Natural killer cell (primary cell): ENCODE results near the gene P2RY2. TPM values are rescaled to one million over a fixed set of nuclear protein-coding genes. Genes with fewer than 3 reads are reported as not detected.

Experiments
- ATAC-seq, 3 donors: fragments of 150-1000 bp in 2 of 3; fragments of 200-7000 bp in 1 of 3; cut with Tn5 transposase; 1 replicate in 1 of 3; 2 replicates in 2 of 3; pipeline ENCODE4 v1.10.0; 2021; ENCODE audit warnings: mild to moderate bottlenecking in 2 of 3, moderate library complexity in 2 of 3
- DNase-seq, 2 donors: peaks; one replicate each; pipeline versions ENCODE4 v3.0.0 to v3.0.0-alpha.2; 2013 to 2021; ENCODE audit warnings: mixed read lengths in 1 of 2
- H3K27ac ChIP-seq: one replicate; pipeline ENCODE4 v1.5.1; 2013; ENCODE audit warnings: mild to moderate bottlenecking, low read length
- H3K27me3 ChIP-seq: one replicate; pipeline ENCODE4 v1.6.1; 2013; ENCODE audit warnings: low read length; ENCODE audit not compliant: control insufficient read depth, insufficient read depth
- H3K36me3 ChIP-seq: one replicate; pipeline ENCODE4 v1.6.1; 2013; ENCODE audit warnings: low read length; ENCODE audit not compliant: control insufficient read depth, insufficient read depth
- H3K4me1 ChIP-seq: one replicate; pipeline ENCODE4 v1.6.1; 2013; ENCODE audit warnings: low read length; ENCODE audit not compliant: control insufficient read depth, insufficient read depth
- H3K4me3 ChIP-seq: one replicate; pipeline ENCODE4 v1.5.1; 2013; ENCODE audit warnings: low read length
- H3K9me3 ChIP-seq: one replicate; pipeline ENCODE4 v1.6.1; 2013; ENCODE audit warnings: low read length; ENCODE audit not compliant: control insufficient read depth, insufficient read depth
- H3K27ac Mint-ChIP-seq, 2 donors: one replicate each; pipeline ENCODE4 v1.8.0; 2022; ENCODE audit warnings: mild to moderate bottlenecking in 2 of 2, mixed read lengths in 2 of 2, moderate library complexity in 1 of 2
- H3K27me3 Mint-ChIP-seq, 2 donors: one replicate each; pipeline ENCODE4 v1.8.0; 2022; ENCODE audit warnings: low read depth in 2 of 2, mixed read lengths in 2 of 2
- H3K36me3 Mint-ChIP-seq: one replicate; pipeline ENCODE4 v1.8.0; 2022; ENCODE audit warnings: mixed read lengths
- H3K4me1 Mint-ChIP-seq, 2 donors: one replicate each; pipeline ENCODE4 v1.8.0; 2022; ENCODE audit warnings: mixed read lengths in 2 of 2
- H3K4me3 Mint-ChIP-seq: one replicate; pipeline ENCODE4 v1.8.0; 2022; ENCODE audit warnings: mild to moderate bottlenecking, moderate library complexity, mixed read lengths
- H3K9me3 Mint-ChIP-seq, 2 donors: one replicate each; pipeline ENCODE4 v1.8.0; 2022; ENCODE audit warnings: mixed read lengths in 2 of 2
- WGBS: methylation state at CpG from one replicate; pipeline ENCODE4 v1.1.7; 2013; ENCODE audit warnings: missing lambda C conversion rate; ENCODE audit not compliant: insufficient coverage; 5-methylcytosine and 5-hydroxymethylcytosine counted together
- intact Hi-C: fragments of 100-400 bp; cut with micrococcal nuclease; formaldehyde crosslinking; loops from one replicate; pipeline ENCODE4 v1.14.2; 2022
- total RNA-seq, 4 donors: library from RNA; stranded (reverse); fragments of 120-200 nt in 1 of 4; gene quantifications; one replicate each; pipeline versions ENCODE4 v1.2.3 to v1.2.4, GENCODE V29; 2013 to 2022
- TF ChIP-seq, protein P1 (sequence below): fragments of 200-600 bp; IDR thresholded peaks from one replicate; pipeline ENCODE4 v1.8.0; 2022; ENCODE audit warnings: antibody characterized with exemption

Gene P2RY2
- total RNA-seq, 3 donors from 2014 or later (not counting 1 experiment from before 2014, with no cell fraction given) = 0.27 to 1.0 (median 0.90) TPM

DNA sequence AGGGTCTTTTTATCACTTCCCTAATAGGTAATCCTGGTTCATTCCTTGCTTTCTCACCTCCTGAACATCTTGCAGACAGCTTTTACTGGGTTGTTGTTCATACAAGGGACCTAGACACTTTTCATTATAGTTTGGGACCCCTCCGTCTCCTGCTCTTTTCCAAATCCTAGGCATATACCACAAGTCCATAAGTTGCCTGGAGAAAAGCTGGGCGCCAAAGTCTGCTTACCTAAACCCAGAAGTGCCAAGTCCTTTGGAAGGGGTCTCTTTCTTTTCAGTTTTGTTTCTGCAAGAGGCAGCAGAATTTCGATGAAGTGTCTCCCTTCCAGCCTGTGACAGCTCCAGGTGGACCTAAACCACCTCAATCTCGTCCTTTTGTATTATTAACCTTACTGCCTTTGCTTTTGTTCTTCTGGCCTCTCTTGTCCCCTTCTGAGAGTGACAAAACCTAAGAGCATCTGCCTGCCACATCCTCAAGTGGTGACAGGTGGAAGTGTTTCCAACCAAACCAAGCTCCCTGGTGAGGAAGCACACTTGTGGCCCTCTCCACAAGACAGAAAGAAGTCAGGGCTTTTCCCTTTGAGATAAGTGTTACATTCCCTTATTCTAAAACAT, 34.6 kb downstream of the P2RY2 start:
- no peaks in the 10 kb centered on the region for H3K4me1 Mint-ChIP-seq
- TF ChIP-seq, protein P1, sequence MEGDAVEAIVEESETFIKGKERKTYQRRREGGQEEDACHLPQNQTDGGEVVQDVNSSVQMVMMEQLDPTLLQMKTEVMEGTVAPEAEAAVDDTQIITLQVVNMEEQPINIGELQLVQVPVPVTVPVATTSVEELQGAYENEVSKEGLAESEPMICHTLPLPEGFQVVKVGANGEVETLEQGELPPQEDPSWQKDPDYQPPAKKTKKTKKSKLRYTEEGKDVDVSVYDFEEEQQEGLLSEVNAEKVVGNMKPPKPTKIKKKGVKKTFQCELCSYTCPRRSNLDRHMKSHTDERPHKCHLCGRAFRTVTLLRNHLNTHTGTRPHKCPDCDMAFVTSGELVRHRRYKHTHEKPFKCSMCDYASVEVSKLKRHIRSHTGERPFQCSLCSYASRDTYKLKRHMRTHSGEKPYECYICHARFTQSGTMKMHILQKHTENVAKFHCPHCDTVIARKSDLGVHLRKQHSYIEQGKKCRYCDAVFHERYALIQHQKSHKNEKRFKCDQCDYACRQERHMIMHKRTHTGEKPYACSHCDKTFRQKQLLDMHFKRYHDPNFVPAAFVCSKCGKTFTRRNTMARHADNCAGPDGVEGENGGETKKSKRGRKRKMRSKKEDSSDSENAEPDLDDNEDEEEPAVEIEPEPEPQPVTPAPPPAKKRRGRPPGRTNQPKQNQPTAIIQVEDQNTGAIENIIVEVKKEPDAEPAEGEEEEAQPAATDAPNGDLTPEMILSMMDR = no peak
- Histone ChIP-seq H3K4me3 (no peak overlapping the region), H3K27ac (no peak overlapping the region), H3K9me3 (no peaks in the 10 kb centered on the region), H3K27me3 (no peaks in the 10 kb centered on the region), H3K36me3 (no peaks in the 10 kb centered on the region), H3K4me1 (no peaks in the 10 kb centered on the region)
- H3K27ac Mint-ChIP-seq = no peak overlapping the region
- H3K27me3 Mint-ChIP-seq = no peaks in the 10 kb centered on the region
- no peak overlapping the region for H3K4me3 Mint-ChIP-seq
- WGBS = 89% methylated on average over 4 of the region's 4 CpGs
- ATAC-seq (peak in 2 of 3 donors; percentile 46 to 54), DNase-seq (peak in 1 of 2 donors; percentile 20)
- H3K36me3 Mint-ChIP-seq = no peaks in the 10 kb centered on the region
- H3K9me3 Mint-ChIP-seq = no peaks in the 10 kb centered on the region
- intact Hi-C loops = no loop called here

DNA sequence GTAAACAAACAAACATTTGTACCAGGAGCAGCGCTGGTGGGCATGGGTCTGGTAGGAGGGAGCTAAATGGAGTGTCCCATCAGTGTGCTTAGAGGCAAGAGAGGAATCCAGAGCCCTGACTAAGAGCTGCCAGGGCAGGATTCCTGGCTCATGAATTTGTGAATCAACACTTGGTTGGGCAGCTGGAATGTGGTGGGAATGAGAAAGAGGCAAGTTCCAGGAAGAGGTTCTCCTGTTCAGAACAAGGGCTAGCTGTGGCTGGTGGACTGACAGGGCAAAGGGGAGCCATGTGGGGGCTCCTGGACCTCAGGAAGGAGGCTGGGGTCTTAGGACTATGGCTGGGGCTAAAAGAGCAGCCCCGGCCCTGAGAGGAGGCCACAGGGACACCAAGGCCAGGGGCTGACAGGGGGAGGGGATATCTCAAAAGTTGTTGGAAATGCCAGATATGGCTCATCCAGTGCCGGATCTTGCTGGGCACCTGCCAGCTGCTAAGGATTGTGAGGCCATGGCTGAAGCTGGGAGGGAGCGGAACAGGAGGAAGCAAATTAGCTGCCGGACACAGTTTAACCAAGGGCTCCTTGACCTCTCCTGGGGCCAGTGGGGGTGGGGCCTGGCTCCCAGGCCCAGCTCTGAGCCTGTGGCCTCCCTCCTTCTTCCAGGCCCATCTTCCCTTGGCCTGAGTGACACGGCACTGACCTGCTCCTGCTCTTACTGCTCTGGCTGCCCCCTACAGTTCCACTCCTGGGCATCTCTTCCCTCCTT, 39.4 kb downstream of the P2RY2 start:
- Mint-ChIP-seq H3K27ac (no peak overlapping the region), H3K4me3 (no peak overlapping the region), H3K9me3 (no peaks in the 10 kb centered on the region), H3K36me3 (no peaks in the 10 kb centered on the region), H3K4me1 (no peaks in the 10 kb centered on the region), H3K27me3 (peaks cover 2 to 8% of the 10 kb centered on the region in 2 donors)
- no peaks in the 10 kb centered on the region for H3K4me1 ChIP-seq
- H3K4me3 ChIP-seq = no peak overlapping the region
- no peak overlapping the region for H3K27ac ChIP-seq
- no peaks in the 10 kb centered on the region for H3K9me3 ChIP-seq
- intact Hi-C loops = no loop called here
- peak in 1 of 2 donors; percentile 6 for DNase-seq
- WGBS = 95% methylated on average over 6 of the region's 6 CpGs
- TF ChIP-seq, protein P1 = no peak
- H3K36me3 ChIP-seq = no peaks in the 10 kb centered on the region
- H3K27me3 ChIP-seq = no peaks in the 10 kb centered on the region
- no peak for ATAC-seq

DNA sequence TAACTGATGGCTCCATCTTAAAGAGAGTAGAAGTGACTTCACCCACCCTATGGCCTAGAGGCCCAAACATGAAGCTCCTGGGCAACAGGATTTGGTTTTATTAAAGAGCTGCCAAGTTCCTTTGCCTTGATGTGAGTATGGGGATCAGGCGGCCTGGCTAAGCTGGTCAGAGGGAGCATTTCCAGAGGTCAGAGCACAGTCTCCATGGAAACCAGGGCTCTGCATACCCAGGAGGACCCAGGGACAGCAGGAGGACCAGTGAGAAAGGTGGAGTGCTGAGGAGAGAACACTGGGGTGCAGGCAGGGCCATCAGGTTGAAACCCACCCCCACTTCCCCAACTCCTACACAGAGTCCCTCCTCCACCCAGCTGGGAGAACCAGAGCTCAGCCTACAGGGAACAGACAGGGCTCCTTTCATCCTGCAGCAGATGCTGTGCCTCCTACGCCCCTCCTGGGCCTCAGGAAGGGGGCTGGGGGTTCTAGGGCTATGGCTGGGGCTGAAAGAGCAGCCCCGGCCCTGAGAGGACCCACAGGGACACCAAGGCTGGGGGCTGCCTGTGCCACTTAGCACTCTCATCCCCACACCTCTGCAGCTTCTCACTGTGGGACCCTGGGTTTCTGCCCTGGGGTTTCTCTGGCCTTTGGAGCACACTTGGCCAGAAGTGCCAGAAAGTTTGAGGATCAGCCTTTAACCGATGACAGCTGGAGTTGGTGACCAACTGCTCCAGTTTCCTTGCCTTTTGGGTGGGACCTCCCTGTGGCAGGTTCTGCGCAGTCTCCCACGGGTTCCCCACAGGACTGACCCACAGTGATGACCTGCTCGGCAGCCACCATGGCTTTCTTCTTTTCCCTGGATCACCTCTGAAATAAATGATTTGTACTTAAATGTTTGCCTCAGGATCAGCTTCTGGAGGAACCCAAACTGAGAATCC, 40.3 kb downstream of the P2RY2 start:
- Mint-ChIP-seq H3K4me1 (no peaks in the 10 kb centered on the region), H3K36me3 (no peaks in the 10 kb centered on the region), H3K27ac (no peak overlapping the region), H3K27me3 (peaks cover 8 to 17% of the 10 kb centered on the region in 2 donors), H3K9me3 (no peaks in the 10 kb centered on the region), H3K4me3 (no peak overlapping the region)
- Histone ChIP-seq H3K27me3 (no peaks in the 10 kb centered on the region), H3K9me3 (no peaks in the 10 kb centered on the region), H3K27ac (no peak overlapping the region), H3K4me3 (no peak overlapping the region), H3K36me3 (no peaks in the 10 kb centered on the region), H3K4me1 (no peaks in the 10 kb centered on the region)
- ATAC-seq (no peak), DNase-seq (peak in 1 of 2 donors; percentile 3)
- 79% methylated on average over 7 of the region's 7 CpGs for WGBS
- intact Hi-C loops = no loop called here
- TF ChIP-seq, protein P1 = no peak
